Panc1 (cell line): ENCODE results near the gene UNC93B1. TPM values are rescaled to one million over a fixed set of nuclear protein-coding genes. Genes with fewer than 3 reads are reported as not detected.

Source experiments
- ATAC-seq: fragments of 200-7000 bp; cut with Tn5 transposase; 2 replicates; pipeline ENCODE4 v1.9.1; 2020; ENCODE audit warnings: mild to moderate bottlenecking, moderate library complexity
- BruUV-seq: library from RNA; stranded (reverse); fragments of 400-500 nt; replicated peaks from 2 replicates; lab custom pipeline; 2021; lab: Mats Ljungman, UMichigan
- CTCF ChIA-PET: fragments of 300-600 bp; sonication (Branson Sonifier 250); formaldehyde crosslinking; loops from one replicate; lab custom pipeline; 2022; ENCODE audit warnings: antibody characterized with exemption; lab: Charles Lee
- POLR2A ChIA-PET: fragments of 300-600 bp; sonication (Branson Sonifier 250); formaldehyde crosslinking; loops from one replicate; lab custom pipeline; 2022; ENCODE audit warnings: antibody characterized with exemption; lab: Charles Lee
- DNase-seq: peaks from one replicate; pipeline ENCODE4 v3.0.0-alpha.2; 2010; ENCODE audit warnings: low read depth, low spot score
- H3K27ac ChIP-seq: 2 replicates; pipeline ENCODE4 v1.5.1; 2011; ENCODE audit warnings: mild to moderate bottlenecking, low read length, inconsistent platforms
- H3K27me3 ChIP-seq: fragments of 200-500 bp; sonication (Bioruptor generic); 2 replicates; pipeline ENCODE4 v1.6.0; 2014; ENCODE audit warnings: low read length, inconsistent platforms; ENCODE audit not compliant: control insufficient read depth, insufficient read depth
- H3K36me3 ChIP-seq: fragments of 200-500 bp; sonication (Bioruptor generic); 2 replicates; pipeline ENCODE4 v1.5.1; 2014; ENCODE audit warnings: inconsistent platforms, mild to moderate bottlenecking, low read length, moderate library complexity; ENCODE audit not compliant: control insufficient read depth, insufficient read depth
- H3K4me1 ChIP-seq: 2 replicates; pipeline ENCODE4 v1.5.1; 2011; ENCODE audit warnings: inconsistent platforms, mild to moderate bottlenecking, low read length, moderate library complexity; ENCODE audit not compliant: control insufficient read depth, insufficient read depth
- H3K4me3 ChIP-seq, 2 experiments: 2 replicates each; pipeline ENCODE4 v1.5.1; 2011 to 2012; ENCODE audit warnings: low read depth in 2 of 2, low read length in 2 of 2, mild to moderate bottlenecking in 2 of 2, inconsistent platforms in 1 of 2, moderate library complexity in 1 of 2
- H3K9me3 ChIP-seq: fragments of 200-500 bp; sonication (Bioruptor generic); 2 replicates; pipeline ENCODE4 v1.5.1; 2014; ENCODE audit warnings: low read depth, mild to moderate bottlenecking, inconsistent platforms, low read length, moderate library complexity; ENCODE audit not compliant: control insufficient read depth, insufficient read depth
- POLR2AphosphoS5 ChIP-seq: IDR thresholded peaks from 2 replicates; pipeline ENCODE4 v1.6.1; 2012; ENCODE audit warnings: mild to moderate bottlenecking, low read depth, low read length, moderate library complexity
- SIN3A ChIP-seq: IDR thresholded peaks from 2 replicates; pipeline ENCODE4 v1.6.1; 2012; ENCODE audit warnings: low read depth, mild to moderate bottlenecking, low read length, moderate library complexity, borderline replicate concordance; ENCODE audit not compliant: insufficient read depth
- TCF7L2 ChIP-seq: IDR thresholded peaks from 2 replicates; pipeline ENCODE4 v1.6.1; 2011; ENCODE audit warnings: mild to moderate bottlenecking, low read depth, low read length, inconsistent platforms
- in situ Hi-C: cut with HindIII; loops from 2 replicates; pipeline ENCODE4 v1.10.0; 2016; ENCODE audit warnings: low sequenced_read_pairs, low pct_unique_long_range_greater_than_20kb
- intact Hi-C: fragments of 100-400 bp; cut with micrococcal nuclease; formaldehyde crosslinking; loops from one replicate; pipeline ENCODE4 v1.10.0; 2022; ENCODE audit not compliant: unreplicated experiment
- total RNA-seq: library from RNA; stranded (reverse); gene quantifications from one replicate; pipeline ENCODE4 v1.2.1, GENCODE V29; 2021; ENCODE audit not compliant: unreplicated experiment
- TF ChIP-seq, protein P1 (sequence below): fragments of 450-650 bp; IDR thresholded peaks from 2 replicates; pipeline ENCODE4 v1.5.1; 2017; ENCODE audit warnings: mild to moderate bottlenecking
- TF ChIP-seq, protein P2 (sequence below), 2 experiments: IDR thresholded peaks; 2 replicates each; pipeline ENCODE4 v1.6.1; 2011 to 2012; ENCODE audit warnings: low read depth in 2 of 2, control low read depth in 1 of 2, low read length in 1 of 2, mild to moderate bottlenecking in 1 of 2, moderate library complexity in 1 of 2; ENCODE audit not compliant: insufficient read depth in 1 of 2

The UNC93B1 gene
- total RNA-seq, 1 experiment from 2014 or later = 54.1 TPM

DNA sequence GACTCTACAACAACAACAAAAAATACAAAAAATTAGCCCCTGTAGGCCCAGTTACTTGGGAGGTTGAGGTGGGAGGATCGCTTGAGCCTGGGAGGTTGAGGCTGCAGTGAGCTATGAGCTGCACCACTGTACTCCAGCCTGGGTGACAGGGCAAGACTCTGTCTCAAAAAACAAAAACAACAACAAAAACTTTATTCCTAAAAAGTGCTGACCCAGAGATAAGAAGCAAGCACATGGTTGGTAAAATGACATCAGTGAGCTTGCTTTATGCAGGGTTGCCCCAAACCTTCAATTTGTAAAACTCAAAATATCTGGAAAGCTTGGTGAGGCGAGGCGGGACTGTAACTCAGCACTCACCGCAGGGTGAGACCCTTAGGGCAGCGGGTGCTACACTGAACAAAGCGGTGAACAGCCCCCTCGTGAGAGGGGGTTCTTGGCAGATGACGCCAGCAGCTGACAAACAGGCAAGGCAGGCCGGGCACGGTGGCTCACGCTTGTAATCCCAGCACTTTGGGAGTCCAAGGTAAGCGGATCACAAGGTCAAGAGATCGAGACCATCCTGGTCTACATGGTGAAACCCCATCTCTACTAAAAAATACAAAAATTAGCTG, 31.5 kb upstream of the UNC93B1 start:
- H3K4me3 ChIP-seq = no peak overlapping the region
- ChIA-PET CTCF (no interaction called here), POLR2A (no interaction called here)
- BruUV-seq = TSS peak; percentile 47
- ATAC-seq (no peak), DNase-seq (no peak)
- peaks cover 27% of the 10 kb centered on the region for H3K4me1 ChIP-seq
- in situ Hi-C loops (no loop called here), intact Hi-C loops (no loop called here)
- H3K9me3 ChIP-seq = no peaks in the 10 kb centered on the region
- peaks cover 3% of the 10 kb centered on the region; the same call in 1 of the 2 replicates for H3K36me3 ChIP-seq
- no peak overlapping the region for H3K27ac ChIP-seq
- TF ChIP-seq TCF7L2 = no peak
- TF ChIP-seq POLR2AphosphoS5 = no peak
- TF ChIP-seq SIN3A = no peak
- TF ChIP-seq, protein P1, sequence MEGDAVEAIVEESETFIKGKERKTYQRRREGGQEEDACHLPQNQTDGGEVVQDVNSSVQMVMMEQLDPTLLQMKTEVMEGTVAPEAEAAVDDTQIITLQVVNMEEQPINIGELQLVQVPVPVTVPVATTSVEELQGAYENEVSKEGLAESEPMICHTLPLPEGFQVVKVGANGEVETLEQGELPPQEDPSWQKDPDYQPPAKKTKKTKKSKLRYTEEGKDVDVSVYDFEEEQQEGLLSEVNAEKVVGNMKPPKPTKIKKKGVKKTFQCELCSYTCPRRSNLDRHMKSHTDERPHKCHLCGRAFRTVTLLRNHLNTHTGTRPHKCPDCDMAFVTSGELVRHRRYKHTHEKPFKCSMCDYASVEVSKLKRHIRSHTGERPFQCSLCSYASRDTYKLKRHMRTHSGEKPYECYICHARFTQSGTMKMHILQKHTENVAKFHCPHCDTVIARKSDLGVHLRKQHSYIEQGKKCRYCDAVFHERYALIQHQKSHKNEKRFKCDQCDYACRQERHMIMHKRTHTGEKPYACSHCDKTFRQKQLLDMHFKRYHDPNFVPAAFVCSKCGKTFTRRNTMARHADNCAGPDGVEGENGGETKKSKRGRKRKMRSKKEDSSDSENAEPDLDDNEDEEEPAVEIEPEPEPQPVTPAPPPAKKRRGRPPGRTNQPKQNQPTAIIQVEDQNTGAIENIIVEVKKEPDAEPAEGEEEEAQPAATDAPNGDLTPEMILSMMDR = no peak
- TF ChIP-seq, protein P2, sequence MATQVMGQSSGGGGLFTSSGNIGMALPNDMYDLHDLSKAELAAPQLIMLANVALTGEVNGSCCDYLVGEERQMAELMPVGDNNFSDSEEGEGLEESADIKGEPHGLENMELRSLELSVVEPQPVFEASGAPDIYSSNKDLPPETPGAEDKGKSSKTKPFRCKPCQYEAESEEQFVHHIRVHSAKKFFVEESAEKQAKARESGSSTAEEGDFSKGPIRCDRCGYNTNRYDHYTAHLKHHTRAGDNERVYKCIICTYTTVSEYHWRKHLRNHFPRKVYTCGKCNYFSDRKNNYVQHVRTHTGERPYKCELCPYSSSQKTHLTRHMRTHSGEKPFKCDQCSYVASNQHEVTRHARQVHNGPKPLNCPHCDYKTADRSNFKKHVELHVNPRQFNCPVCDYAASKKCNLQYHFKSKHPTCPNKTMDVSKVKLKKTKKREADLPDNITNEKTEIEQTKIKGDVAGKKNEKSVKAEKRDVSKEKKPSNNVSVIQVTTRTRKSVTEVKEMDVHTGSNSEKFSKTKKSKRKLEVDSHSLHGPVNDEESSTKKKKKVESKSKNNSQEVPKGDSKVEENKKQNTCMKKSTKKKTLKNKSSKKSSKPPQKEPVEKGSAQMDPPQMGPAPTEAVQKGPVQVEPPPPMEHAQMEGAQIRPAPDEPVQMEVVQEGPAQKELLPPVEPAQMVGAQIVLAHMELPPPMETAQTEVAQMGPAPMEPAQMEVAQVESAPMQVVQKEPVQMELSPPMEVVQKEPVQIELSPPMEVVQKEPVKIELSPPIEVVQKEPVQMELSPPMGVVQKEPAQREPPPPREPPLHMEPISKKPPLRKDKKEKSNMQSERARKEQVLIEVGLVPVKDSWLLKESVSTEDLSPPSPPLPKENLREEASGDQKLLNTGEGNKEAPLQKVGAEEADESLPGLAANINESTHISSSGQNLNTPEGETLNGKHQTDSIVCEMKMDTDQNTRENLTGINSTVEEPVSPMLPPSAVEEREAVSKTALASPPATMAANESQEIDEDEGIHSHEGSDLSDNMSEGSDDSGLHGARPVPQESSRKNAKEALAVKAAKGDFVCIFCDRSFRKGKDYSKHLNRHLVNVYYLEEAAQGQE (IDR thresholded peaks at IDR 0.05; ENCODE audit: insufficient read depth in 1 of 2, low read depth in 2 of 2, low read length in 1 of 2) = no peak
- no peaks in the 10 kb centered on the region for H3K27me3 ChIP-seq

DNA sequence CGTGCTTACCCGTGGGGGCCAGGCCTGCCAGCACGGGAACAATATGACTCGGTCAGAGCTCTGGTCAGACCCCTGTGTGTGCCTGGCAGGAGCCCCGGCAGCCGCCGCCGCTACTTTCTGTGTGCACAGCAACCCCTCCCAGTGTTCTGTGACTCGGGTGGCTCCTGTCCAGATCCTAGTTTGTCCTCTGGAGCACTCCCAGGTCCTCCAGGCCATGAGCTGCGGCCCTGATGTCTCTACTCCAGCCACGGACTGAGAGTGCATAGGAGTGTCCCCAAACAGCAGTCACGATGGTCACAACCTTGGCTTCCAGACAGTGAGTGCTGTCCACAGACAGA, 29.8 kb upstream of the UNC93B1 start:
- POLR2A ChIA-PET = interaction anchor here (0.7 kb wide), 1 partner anchor 20 kb away, joined by 3 read pairs; no protein-coding TSS in a partner anchor
- TF ChIP-seq, protein P2 (IDR thresholded peaks at IDR 0.05; ENCODE audit: insufficient read depth in 1 of 2, low read depth in 2 of 2, low read length in 1 of 2) = no peak
- TF ChIP-seq TCF7L2 (no peak), SIN3A (no peak), POLR2AphosphoS5 (no peak)
- TF ChIP-seq, protein P1 = no peak
- no TSS peak for BruUV-seq
- ATAC-seq = no peak
- Histone ChIP-seq H3K4me3 (no peak overlapping the region), H3K27ac (no peak overlapping the region), H3K9me3 (no peaks in the 10 kb centered on the region), H3K36me3 (0 out of 2 replicates have a peak, but pooled peaks cover 3% of the 10 kb centered on the region), H3K4me1 (peaks cover 29% of the 10 kb centered on the region), H3K27me3 (no peaks in the 10 kb centered on the region)
- in situ Hi-C loops (no loop called here), intact Hi-C loops (no loop called here)
- no peak for DNase-seq
- CTCF ChIA-PET = no interaction called here
